Tibial artery (tissue), 4 donors: ENCODE measurements around the gene GABARAPL1.

Source experiments
- DNase-seq, 2 donors: peaks; one replicate each; pipeline ENCODE4 v3.0.0-alpha.2; 2019
- H3K27ac ChIP-seq, 2 donors: fragments of 200-600 bp; sonication (generic) in 1 of 2; 1 replicate in 1 of 2; 2 replicates in 1 of 2; pipeline ENCODE4 v1.5.1; 2018 to 2019; ENCODE audit warnings: mild to moderate bottlenecking in 1 of 2
- H3K27me3 ChIP-seq, 2 donors: fragments of 200-600 bp; sonication (generic) in 1 of 2; one replicate each; pipeline versions ENCODE4 v1.5.1 to v1.6.0; 2016 to 2019
- H3K36me3 ChIP-seq, 3 donors: fragments of 200-600 bp; sonication (generic) in 2 of 3; one replicate each; pipeline ENCODE4 v1.5.1; 2016 to 2019; ENCODE audit warnings: mild to moderate bottlenecking in 2 of 3
- H3K4me1 ChIP-seq, 4 donors: fragments of 200-600 bp; sonication (generic) in 2 of 4; 1 replicate in 3 of 4; 2 replicates in 1 of 4; pipeline ENCODE4 v1.5.1; 2016 to 2019
- H3K4me3 ChIP-seq, 2 donors: fragments of 200-600 bp; sonication (generic) in 1 of 2; 1 replicate in 1 of 2; 2 replicates in 1 of 2; pipeline ENCODE4 v1.5.1; 2018 to 2019; ENCODE audit warnings: mild to moderate bottlenecking in 2 of 2
- H3K9me3 ChIP-seq, 3 donors: fragments of 200-600 bp; sonication (generic) in 1 of 3; one replicate each; pipeline ENCODE4 v1.5.1; 2016 to 2019
- intact Hi-C: fragments of 100-400 bp; cut with DNase I; formaldehyde crosslinking; loops from one replicate; pipeline ENCODE4 v1.15.0; 2023; ENCODE audit warnings: low total_unique reads
- TF ChIP-seq, protein P1 (sequence below), 2 experiments: fragments of 200-600 bp in 1 of 2; fragments of 450-650 bp in 1 of 2; IDR thresholded peaks; one replicate each; pipeline ENCODE4 v1.5.1; 2017 to 2019; ENCODE audit warnings: antibody characterized with exemption in 2 of 2, mild to moderate bottlenecking in 1 of 2, moderate library complexity in 1 of 2

Gene GABARAPL1

DNA sequence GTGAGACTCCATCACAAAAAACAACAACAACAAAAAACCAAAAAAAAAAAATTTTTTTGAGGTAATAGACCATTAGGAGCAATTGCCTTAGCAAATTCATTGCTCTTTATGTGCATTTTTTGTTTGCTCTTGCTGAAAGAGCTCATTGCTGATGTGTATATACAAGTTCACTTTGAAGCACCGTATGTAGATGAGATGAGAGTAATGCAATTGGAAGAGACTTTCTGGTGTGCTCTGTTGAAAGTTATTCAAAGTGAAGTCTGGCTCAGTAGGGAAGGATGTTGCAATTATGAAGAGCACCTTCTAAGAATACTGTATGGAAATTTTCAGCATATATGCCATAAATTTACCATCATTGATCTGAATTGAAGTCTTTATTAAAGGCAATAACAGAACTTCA lies 48.2 kb downstream of the GABARAPL1 start:
- DNase-seq = no peak

DNA sequence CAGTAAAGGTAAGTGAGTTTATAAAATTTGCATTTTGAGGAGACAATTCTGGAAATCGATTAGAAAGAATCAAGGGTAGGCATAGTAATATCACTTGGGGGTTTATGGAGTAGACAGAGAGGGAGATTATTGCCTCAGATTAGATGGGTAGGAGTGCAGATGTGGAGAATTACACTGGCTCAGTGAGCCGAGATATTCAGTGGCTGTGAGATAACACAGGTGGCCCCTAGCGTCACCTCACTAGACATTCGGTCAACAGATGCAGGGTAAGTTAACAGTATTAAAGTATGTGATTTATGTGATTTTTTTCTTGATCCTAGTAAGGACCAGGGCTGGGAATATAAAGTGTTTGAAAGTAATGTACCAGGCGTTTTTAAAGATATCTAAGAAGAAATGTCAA lies 55.4 kb downstream of the GABARAPL1 start:
- Histone ChIP-seq H3K9me3 (no peaks in the 10 kb centered on the region), H3K27me3 (no peaks in the 10 kb centered on the region), H3K27ac (no peak overlapping the region), H3K4me1 (no peaks in the 10 kb centered on the region), H3K36me3 (no peaks in the 10 kb centered on the region), H3K4me3 (no peak overlapping the region)
- TF ChIP-seq, protein P1, sequence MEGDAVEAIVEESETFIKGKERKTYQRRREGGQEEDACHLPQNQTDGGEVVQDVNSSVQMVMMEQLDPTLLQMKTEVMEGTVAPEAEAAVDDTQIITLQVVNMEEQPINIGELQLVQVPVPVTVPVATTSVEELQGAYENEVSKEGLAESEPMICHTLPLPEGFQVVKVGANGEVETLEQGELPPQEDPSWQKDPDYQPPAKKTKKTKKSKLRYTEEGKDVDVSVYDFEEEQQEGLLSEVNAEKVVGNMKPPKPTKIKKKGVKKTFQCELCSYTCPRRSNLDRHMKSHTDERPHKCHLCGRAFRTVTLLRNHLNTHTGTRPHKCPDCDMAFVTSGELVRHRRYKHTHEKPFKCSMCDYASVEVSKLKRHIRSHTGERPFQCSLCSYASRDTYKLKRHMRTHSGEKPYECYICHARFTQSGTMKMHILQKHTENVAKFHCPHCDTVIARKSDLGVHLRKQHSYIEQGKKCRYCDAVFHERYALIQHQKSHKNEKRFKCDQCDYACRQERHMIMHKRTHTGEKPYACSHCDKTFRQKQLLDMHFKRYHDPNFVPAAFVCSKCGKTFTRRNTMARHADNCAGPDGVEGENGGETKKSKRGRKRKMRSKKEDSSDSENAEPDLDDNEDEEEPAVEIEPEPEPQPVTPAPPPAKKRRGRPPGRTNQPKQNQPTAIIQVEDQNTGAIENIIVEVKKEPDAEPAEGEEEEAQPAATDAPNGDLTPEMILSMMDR (IDR thresholded peaks at IDR 0.05) = no peak
- DNase-seq = no peak
- intact Hi-C loops = no loop called here

More for the DNA sequence above, 48.2 kb downstream of the GABARAPL1 start:
- Histone ChIP-seq H3K4me3 (no peak overlapping the region), H3K36me3 (no peaks in the 10 kb centered on the region), H3K9me3 (peaks cover 0 to 3% (median 0%) of the 10 kb centered on the region in 3 donors), H3K27ac (no peak overlapping the region), H3K27me3 (no peaks in the 10 kb centered on the region), H3K4me1 (no peaks in the 10 kb centered on the region)
- intact Hi-C loops = no loop called here
- TF ChIP-seq, protein P1 (IDR thresholded peaks at IDR 0.05) = no peak

DNA sequence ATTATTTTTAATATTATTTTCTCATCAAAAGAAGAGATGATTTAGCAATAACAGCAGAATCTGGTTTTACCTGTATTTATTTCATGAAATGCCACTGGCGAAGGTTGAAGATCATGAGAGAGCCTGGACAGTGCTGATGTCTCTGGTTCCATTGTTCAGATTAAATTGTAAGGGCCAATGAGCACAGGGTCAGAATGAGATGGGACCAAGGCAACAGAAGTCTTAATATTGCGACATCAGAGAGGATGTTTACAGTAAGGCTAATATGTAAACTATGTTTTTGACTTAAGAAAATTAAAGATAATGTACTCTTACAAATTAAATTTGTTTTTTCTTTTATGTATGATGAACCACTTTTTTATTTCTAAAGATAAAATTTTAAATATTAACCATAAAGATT lies 59.8 kb downstream of the GABARAPL1 start:
- TF ChIP-seq, protein P1 (IDR thresholded peaks at IDR 0.05) = no peak
- no peak for DNase-seq
- no peaks in the 10 kb centered on the region for H3K36me3 ChIP-seq
- no peaks in the 10 kb centered on the region for H3K9me3 ChIP-seq
- H3K27me3 ChIP-seq = no peaks in the 10 kb centered on the region
- no peak overlapping the region for H3K4me3 ChIP-seq
- no peak overlapping the region for H3K27ac ChIP-seq
- intact Hi-C loops = no loop called here
- H3K4me1 ChIP-seq = no peaks in the 10 kb centered on the region
